ENCODE results near the gene CTRL. TPM values are rescaled to one million over a fixed set of nuclear protein-coding genes. Genes with fewer than 3 reads are reported as not detected.
A peak's percentile ranks its signal among the peaks of the same experiment; 100 is the strongest.

CTRL gene
- polyA plus RNA-seq, 1 of the 3 experiments (the other 2 are of a cell fraction), result 1.9 TPM

DNA sequence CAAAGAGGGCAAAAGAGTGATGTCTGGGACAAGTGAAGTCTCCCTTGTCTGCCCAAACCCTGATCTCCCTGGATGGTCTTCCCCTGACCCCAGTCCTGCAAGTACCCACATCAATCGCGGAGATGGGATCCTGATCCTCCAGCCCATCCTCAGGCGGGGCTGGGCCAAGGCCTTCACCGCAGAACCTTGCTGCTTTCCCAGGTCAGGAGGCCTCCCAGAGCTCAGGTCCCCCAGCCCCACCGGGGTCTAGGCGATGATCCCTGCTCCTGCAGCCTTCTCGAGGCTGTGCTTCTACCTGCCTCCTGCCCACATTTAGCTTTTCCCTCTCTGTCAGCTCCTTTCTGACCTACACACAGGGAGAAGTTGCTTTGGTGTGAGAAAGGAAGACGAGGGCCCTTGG is 30.5 kb upstream of the CTRL start:
- peaks cover 39 to 60% of the 10 kb centered on the region in 2 experiments for H3K36me3 ChIP-seq (replicated peaks in 1 of 2; ENCODE audit: control insufficient read depth in 1 of 2, insufficient read depth in 2 of 2, low read length in 1 of 2)
- no peak overlapping the region for H3K4me3 ChIP-seq (ENCODE audit: low read depth in 2 of 2, low read length in 1 of 2)
- H3K4me2 ChIP-seq, result no peak overlapping the region
- H3K27me3 ChIP-seq (ENCODE audit: insufficient read depth), result no peaks in the 10 kb centered on the region
- ChIA-PET POLR2A (no interaction called here), CTCF (interaction anchor here (1.1 to 4.4 kb wide), 3 partner anchors 21 to 78 kb away, joined by 3 to 32 read pairs (median 8); partner anchors contain the start of gene NRN1L)
- peaks cover 15 to 33% of the 10 kb centered on the region in 2 experiments; a peak in 3 of 4 replicates for H3K4me1 ChIP-seq (ENCODE audit: control insufficient read depth in 1 of 2, insufficient read depth in 2 of 2, low read depth in 1 of 2, low read length in 1 of 2)
- no peak overlapping the region; a peak in 1 of 4 replicates for H3K27ac ChIP-seq (ENCODE audit: low read depth in 2 of 2, low read length in 1 of 2)
- H3K9ac ChIP-seq, result no peak overlapping the region
- WGBS (ENCODE audit: low lambda C conversion rate), result 100% methylated on average over 3 of the region's 8 CpGs
- DNase-seq, result no peak
- peaks cover 76% of the 10 kb centered on the region for H3K79me2 ChIP-seq (ENCODE audit: insufficient read depth)
- TF ChIP-seq EZH2phosphoT487 (IDR thresholded peaks at IDR 0.05; ENCODE audit: borderline replicate concordance, low read depth) (no peak), FOSL2 (IDR thresholded peaks at IDR 0.05; ENCODE audit: borderline replicate concordance, low read depth) (no peak), NFIC (IDR thresholded peaks at IDR 0.05; ENCODE audit: borderline replicate concordance) (no peak), SMC3 (IDR thresholded peaks at IDR 0.05; ENCODE audit: low read depth, low read length) (no peak), REST (IDR thresholded peaks at IDR 0.05; ENCODE audit: low read depth, low read length) (no peak), TEAD4 (IDR thresholded peaks at IDR 0.05; ENCODE audit: borderline replicate concordance, insufficient read depth) (no peak), MEF2A (IDR thresholded peaks at IDR 0.05; ENCODE audit: borderline replicate concordance, low read depth) (no peak), NRF1 (IDR thresholded peaks at IDR 0.05; ENCODE audit: low read depth, low read length) (no peak), ELF1 (IDR thresholded peaks at IDR 0.05) (no peak)
- TF ChIP-seq, protein P1, sequence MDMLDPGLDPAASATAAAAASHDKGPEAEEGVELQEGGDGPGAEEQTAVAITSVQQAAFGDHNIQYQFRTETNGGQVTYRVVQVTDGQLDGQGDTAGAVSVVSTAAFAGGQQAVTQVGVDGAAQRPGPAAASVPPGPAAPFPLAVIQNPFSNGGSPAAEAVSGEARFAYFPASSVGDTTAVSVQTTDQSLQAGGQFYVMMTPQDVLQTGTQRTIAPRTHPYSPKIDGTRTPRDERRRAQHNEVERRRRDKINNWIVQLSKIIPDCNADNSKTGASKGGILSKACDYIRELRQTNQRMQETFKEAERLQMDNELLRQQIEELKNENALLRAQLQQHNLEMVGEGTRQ (IDR thresholded peaks at IDR 0.05; ENCODE audit: borderline replicate concordance, low read depth, low read length), result no peak
- H2AFZ ChIP-seq (ENCODE audit: low read depth), result no peak overlapping the region
- H3K9me3 ChIP-seq, result no peaks in the 10 kb centered on the region
- no peaks in the 10 kb centered on the region for H3K9me2 ChIP-seq
- peaks cover 54% of the 10 kb centered on the region for H4K20me1 ChIP-seq (ENCODE audit: insufficient read depth)
- H3F3A ChIP-seq (replicated peaks; ENCODE audit: insufficient read depth), result no peaks in the 10 kb centered on the region

DNA sequence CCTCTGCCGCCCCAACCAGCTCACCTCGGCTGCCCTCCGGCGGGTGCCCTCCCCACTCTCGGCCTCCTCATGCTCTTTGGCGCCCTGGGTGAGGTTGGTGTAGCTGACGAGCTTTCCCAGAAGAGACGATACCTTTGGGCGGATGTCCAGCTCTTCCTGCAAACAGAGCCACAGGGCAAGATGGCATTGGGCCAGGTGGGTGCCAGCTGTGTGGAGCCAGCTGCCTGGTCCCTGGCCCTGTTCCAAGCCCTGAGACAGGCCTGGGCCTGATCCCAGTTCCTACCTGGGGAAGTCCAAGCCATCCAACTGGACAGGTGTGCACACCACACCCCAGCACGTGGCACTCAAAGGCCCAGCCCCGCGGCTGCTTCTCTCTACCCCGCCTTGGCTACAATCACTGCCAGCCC is 29.9 kb upstream of the CTRL start:
- Histone ChIP-seq H3K9me3 (no peaks in the 10 kb centered on the region), H4K20me1 (ENCODE audit: insufficient read depth) (peaks cover 49% of the 10 kb centered on the region), H3K4me2 (no peak overlapping the region), H3K27ac (ENCODE audit: low read depth in 2 of 2, low read length in 1 of 2) (peak overlapping the region in 1 of 2 experiments; percentile 7; a peak in 1 of 4 replicates), H3F3A (replicated peaks; ENCODE audit: insufficient read depth) (no peaks in the 10 kb centered on the region), H3K36me3 (replicated peaks in 1 of 2; ENCODE audit: control insufficient read depth in 1 of 2, insufficient read depth in 2 of 2, low read length in 1 of 2) (peaks cover 39 to 60% of the 10 kb centered on the region in 2 experiments), H3K4me1 (ENCODE audit: control insufficient read depth in 1 of 2, insufficient read depth in 2 of 2, low read depth in 1 of 2, low read length in 1 of 2) (peaks cover 11 to 27% of the 10 kb centered on the region in 2 experiments; a peak in 3 of 4 replicates), H3K4me3 (ENCODE audit: low read depth in 2 of 2, low read length in 1 of 2) (no peak overlapping the region), H3K27me3 (ENCODE audit: insufficient read depth) (no peaks in the 10 kb centered on the region), H3K9ac (no peak overlapping the region), H2AFZ (ENCODE audit: low read depth) (no peak overlapping the region), H3K9me2 (no peaks in the 10 kb centered on the region), H3K79me2 (ENCODE audit: insufficient read depth) (peaks cover 70% of the 10 kb centered on the region)
- TF ChIP-seq EP300 (IDR thresholded peaks at IDR 0.05; ENCODE audit: borderline replicate concordance in 1 of 2, low read depth in 1 of 2, low read length in 1 of 2) (no peak), CHD2 (IDR thresholded peaks at IDR 0.05; ENCODE audit: low read length, partially characterized antibody) (peak; percentile 36), MXI1 (IDR thresholded peaks at IDR 0.05; ENCODE audit: low read depth, low read length) (no peak)
- 74% methylated on average over 6 of the region's 13 CpGs for WGBS (ENCODE audit: low lambda C conversion rate)
- POLR2A ChIA-PET, result no interaction called here
- CTCF ChIA-PET, result interaction anchor here (0.7 to 4.4 kb wide), 6 partner anchors 11 to 108 kb away, joined by 3 to 32 read pairs (median 6); partner anchors contain the start of gene NRN1L
- DNase-seq, result peak; percentile 82

Data from SK-N-SH (cell line).